Stomach (tissue), 9 donors: ENCODE data around the gene PDE9A. TPM values are rescaled to one million over a fixed set of nuclear protein-coding genes. Genes with fewer than 3 reads are reported as not detected.
"Not testable (repeated sequence)": the region's sequence is repeated elsewhere in the genome, so short reads cannot be mapped to it uniquely, and the experiment has no call there.

Source experiments
- DNase-seq, 2 donors: peaks; one replicate each; pipeline versions ENCODE4 v3.0.0 to v3.0.0-alpha.2; 2013 to 2019
- H3K27ac ChIP-seq, 5 donors: fragments of 200-600 bp in 4 of 5; sonication (generic) in 4 of 5; one replicate each; pipeline ENCODE4 v1.5.1; 2013 to 2019; ENCODE audit warnings: mild to moderate bottlenecking in 1 of 5, moderate library complexity in 1 of 5
- H3K27me3 ChIP-seq, 3 donors: fragments of 200-600 bp; sonication (generic); one replicate each; pipeline ENCODE4 v1.5.1; 2017 to 2019; ENCODE audit warnings: mixed run types in 1 of 3
- H3K36me3 ChIP-seq, 4 donors: fragments of 200-600 bp; sonication (generic); 1 replicate in 3 of 4; 2 replicates in 1 of 4; pipeline ENCODE4 v1.5.1; 2016 to 2019
- H3K4me1 ChIP-seq, 4 donors: fragments of 200-600 bp; sonication (generic); one replicate each; pipeline ENCODE4 v1.5.1; 2016 to 2019
- H3K4me3 ChIP-seq, 4 donors: fragments of 200-600 bp; sonication (generic) in 3 of 4; one replicate each; pipeline ENCODE4 v1.5.1; 2016 to 2019; ENCODE audit warnings: mild to moderate bottlenecking in 1 of 4
- H3K9me3 ChIP-seq, 4 donors: fragments of 200-600 bp; sonication (generic); one replicate each; pipeline ENCODE4 v1.5.1; 2016 to 2019
- EP300 ChIP-seq: sonication (generic); formaldehyde crosslinking; IDR thresholded peaks from one replicate; pipeline ENCODE4 v1.6.1; 2017; ENCODE audit warnings: antibody characterized with exemption
- POLR2A ChIP-seq, 4 donors: fragments of 450-650 bp; IDR thresholded peaks; one replicate each; pipeline ENCODE4 v1.6.1; 2016; ENCODE audit warnings: antibody characterized with exemption in 4 of 4, control low read depth in 2 of 4, mild to moderate bottlenecking in 1 of 4, moderate library complexity in 1 of 4
- POLR2AphosphoS5 ChIP-seq, 3 donors: sonication (generic); formaldehyde crosslinking; IDR thresholded peaks; one replicate each; pipeline ENCODE4 v1.6.1; 2016; ENCODE audit warnings: antibody characterized with exemption in 3 of 3
- WGBS, 5 donors: extraction: QIAGEN DNeasy Blood & Tissue Kit in 3 of 5; methylation state at CpG; one replicate each; pipeline versions ENCODE4 v1.1.5 to v1.1.7; 2013 to 2018; 5-methylcytosine and 5-hydroxymethylcytosine counted together
- intact Hi-C: fragments of 100-400 bp; cut with DNase I; formaldehyde crosslinking; loops from one replicate; pipeline ENCODE4 v1.15.1; 2023; ENCODE audit warnings: low total_unique reads
- polyA plus RNA-seq, 3 donors: library from polyadenylated mRNA; stranded (reverse); fragments of 200-250 nt; gene quantifications; one replicate each; pipeline ENCODE4 v1.2.3, GENCODE V29; 2013
- total RNA-seq, 5 donors: library from RNA; depleted of rRNA; stranded (reverse); fragments of >200 nt; gene quantifications; one replicate each; pipeline versions ENCODE4 v1.1.0 to v1.2.3, GENCODE V29; 2014 to 2016
- TF ChIP-seq, protein P1 (sequence below), 7 experiments: fragments of 450-650 bp in 4 of 7; fragments of 200-600 bp in 3 of 7; sonication (generic) in 3 of 7; IDR thresholded peaks; one replicate each; pipeline ENCODE4 v1.5.1; 2016 to 2019; ENCODE audit warnings: antibody characterized with exemption in 7 of 7, control low read depth in 2 of 7, mild to moderate bottlenecking in 1 of 7
- donor health status: healthy with polysubstance abuse.
- donor health status: Bipolar disorder and iron deficiency.
- donor health status: healthy.

PDE9A gene
- total and polyA plus RNA-seq, 8 donors: 6.4 to 77.1 (median 11.9) TPM

DNA sequence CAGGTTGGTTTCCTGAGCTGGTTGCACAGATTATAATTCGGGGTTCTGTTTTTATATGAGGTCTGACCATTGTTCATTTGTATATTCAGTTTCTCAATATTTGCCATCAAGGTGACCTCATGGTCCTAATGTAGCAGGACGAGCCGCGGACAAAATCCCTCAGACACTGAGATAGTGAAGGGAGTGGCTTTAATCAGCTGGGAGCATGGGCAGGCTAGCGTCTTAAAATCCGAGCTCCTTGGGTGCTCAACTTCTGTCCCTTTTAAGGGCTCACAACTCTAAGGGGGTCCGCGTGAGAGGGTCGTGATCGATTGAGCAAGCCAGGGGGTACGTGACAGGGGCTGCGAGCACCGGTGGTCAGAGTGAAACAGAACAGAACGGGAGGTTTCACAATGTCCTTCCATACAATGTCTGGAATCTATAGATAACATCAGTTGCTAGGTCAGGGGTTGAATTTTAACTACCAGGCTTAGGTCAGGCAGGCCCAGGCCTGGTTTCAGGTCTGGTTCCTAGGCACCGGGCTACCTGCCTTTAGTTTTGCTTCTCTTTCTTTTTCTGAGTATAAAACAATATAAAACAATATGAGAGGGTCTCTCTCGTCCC, 154.0 kb downstream of the PDE9A start:
- peak in 1 of 3 donors; percentile 11 for TF ChIP-seq POLR2AphosphoS5 (IDR thresholded peaks at IDR 0.05)
- H3K27ac ChIP-seq, H3K4me3 ChIP-seq, H3K36me3 ChIP-seq, DNase-seq, intact Hi-C loops, H3K9me3 ChIP-seq: not testable (repeated sequence)
- H3K4me1 ChIP-seq: peaks cover 0 to 17% (median 7%) of the 10 kb centered on the region in 4 donors
- peaks cover 0 to 27% (median 0%) of the 10 kb centered on the region in 3 donors for H3K27me3 ChIP-seq
- WGBS, 5 donors: 47 to 65% (median 57%) methylated on average over 15 to 16 of the region's 16 CpGs

DNA sequence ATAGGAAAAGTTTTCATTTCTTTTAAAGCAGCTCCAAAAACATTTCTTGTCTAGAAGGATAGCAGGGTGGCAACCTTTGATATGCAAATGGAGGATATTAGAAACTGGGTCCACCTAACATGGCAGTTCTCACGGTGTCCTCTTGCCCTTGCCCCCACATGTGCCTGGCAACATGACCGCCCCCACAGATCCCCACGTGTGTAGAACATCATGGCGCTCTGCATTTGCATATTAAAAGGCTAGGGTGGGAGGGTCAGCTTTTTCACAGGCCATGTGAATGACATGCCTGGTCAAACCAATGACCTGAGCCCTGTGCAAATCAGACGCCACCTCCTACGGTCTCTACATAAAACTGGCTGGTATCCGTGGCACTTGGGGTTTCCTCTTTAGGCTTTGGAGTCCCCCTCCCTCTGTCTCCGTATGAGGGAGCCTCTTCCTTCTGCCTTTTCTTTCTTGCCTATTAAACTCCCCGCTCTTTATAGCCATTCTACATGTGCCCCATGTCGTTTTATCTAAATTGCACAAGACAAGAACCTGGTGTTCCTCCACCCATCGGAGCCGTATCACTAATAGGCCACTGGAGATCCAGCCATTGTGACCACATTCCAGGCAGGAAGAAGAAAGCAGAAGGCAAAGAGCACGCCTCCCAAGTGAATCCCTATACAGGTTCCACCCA, 154.7 kb downstream of the PDE9A start:
- WGBS, 5 donors: 85 to 87% (median 85%) methylated on average over 13 of the region's 13 CpGs

DNA sequence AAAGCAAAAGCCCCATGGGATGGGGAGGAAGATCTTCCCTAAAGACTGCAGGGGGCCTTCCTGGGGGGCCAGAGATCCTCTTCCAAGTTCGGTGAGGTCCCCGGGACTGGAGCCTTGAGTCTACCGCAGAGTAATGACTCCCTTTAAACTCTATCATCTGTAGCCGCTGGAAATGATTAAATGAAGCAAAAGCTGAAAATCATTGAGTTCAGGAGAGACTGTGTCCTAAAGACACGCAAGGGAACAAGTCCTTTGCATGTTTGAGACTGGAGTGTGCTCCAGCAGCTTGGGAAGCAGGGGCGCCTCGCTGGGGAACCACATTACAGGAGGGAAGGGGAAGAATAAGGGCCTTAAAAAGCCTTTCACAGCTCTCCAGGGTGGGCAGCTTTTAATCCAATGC, 155.8 kb downstream of the PDE9A start:
- intact Hi-C loops: no loop called here
- no peaks in the 10 kb centered on the region for H3K9me3 ChIP-seq
- TF ChIP-seq EP300 (no peak), POLR2A (IDR thresholded peaks at IDR 0.05) (no peak), POLR2AphosphoS5 (IDR thresholded peaks at IDR 0.05) (no peak)
- TF ChIP-seq, protein P1, sequence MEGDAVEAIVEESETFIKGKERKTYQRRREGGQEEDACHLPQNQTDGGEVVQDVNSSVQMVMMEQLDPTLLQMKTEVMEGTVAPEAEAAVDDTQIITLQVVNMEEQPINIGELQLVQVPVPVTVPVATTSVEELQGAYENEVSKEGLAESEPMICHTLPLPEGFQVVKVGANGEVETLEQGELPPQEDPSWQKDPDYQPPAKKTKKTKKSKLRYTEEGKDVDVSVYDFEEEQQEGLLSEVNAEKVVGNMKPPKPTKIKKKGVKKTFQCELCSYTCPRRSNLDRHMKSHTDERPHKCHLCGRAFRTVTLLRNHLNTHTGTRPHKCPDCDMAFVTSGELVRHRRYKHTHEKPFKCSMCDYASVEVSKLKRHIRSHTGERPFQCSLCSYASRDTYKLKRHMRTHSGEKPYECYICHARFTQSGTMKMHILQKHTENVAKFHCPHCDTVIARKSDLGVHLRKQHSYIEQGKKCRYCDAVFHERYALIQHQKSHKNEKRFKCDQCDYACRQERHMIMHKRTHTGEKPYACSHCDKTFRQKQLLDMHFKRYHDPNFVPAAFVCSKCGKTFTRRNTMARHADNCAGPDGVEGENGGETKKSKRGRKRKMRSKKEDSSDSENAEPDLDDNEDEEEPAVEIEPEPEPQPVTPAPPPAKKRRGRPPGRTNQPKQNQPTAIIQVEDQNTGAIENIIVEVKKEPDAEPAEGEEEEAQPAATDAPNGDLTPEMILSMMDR (IDR thresholded peaks at IDR 0.05): no peak
- H3K27me3 ChIP-seq: peaks cover 0 to 27% (median 0%) of the 10 kb centered on the region in 3 donors
- DNase-seq: no peak
- no peak overlapping the region for H3K27ac ChIP-seq
- peaks cover 0 to 17% (median 7%) of the 10 kb centered on the region in 4 donors for H3K4me1 ChIP-seq
- no peak overlapping the region for H3K4me3 ChIP-seq
- H3K36me3 ChIP-seq: no peaks in the 10 kb centered on the region
- WGBS, 5 donors: 79 to 93% (median 88%) methylated on average over 7 of the region's 7 CpGs

More for the DNA sequence above, 154.7 kb downstream of the PDE9A start:
- Histone ChIP-seq H3K4me1 (peaks cover 0 to 17% (median 7%) of the 10 kb centered on the region in 4 donors), H3K36me3 (no peaks in the 10 kb centered on the region), H3K9me3 (no peaks in the 10 kb centered on the region), H3K27ac (no peak overlapping the region), H3K27me3 (peaks cover 0 to 27% (median 0%) of the 10 kb centered on the region in 3 donors), H3K4me3 (no peak overlapping the region)
- no peak for DNase-seq
- TF ChIP-seq EP300: no peak
- TF ChIP-seq POLR2AphosphoS5 (IDR thresholded peaks at IDR 0.05): no peak
- no peak for TF ChIP-seq POLR2A (IDR thresholded peaks at IDR 0.05)
- TF ChIP-seq, protein P1 (IDR thresholded peaks at IDR 0.05): no peak
- intact Hi-C loops: no loop called here

DNA sequence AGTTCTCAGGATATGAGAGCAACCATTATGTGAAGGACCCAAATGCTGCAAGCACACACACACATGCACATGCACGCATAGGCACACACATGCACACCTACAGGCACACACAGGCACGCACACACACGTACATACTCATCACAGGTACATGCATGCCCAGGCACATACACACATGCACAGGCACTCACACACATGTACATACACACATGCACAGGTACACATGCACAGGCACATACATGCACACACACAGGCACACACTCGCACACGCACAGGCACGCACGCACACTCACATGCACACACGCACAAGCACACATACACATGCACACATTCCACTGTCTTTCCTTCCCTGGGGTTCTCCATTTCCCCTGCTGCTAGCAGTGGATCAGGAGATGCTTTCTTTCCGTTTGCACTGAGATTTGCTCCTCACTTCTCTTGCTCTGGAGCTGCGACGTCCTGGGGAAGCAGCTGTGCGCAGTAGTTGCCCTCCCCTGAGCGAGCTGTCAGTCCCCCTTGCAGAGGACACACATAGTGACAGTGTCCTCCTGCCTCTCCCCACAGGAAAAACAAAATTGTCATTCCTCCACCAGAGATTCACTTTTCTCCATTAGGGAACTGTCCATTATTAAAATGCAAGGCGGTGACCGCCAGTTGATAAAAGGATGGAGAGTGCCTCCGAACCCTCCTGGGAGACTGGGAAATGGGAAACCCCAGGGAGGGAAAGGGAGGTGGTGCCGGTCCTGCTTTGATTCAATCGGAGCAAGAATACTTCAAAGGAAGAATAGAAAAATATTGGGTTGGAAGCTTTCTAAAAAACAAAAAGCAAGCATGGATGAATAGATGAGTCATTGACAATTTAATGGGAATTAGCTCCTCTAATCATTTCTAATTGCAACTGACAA, 156.4 kb downstream of the PDE9A start:
- Histone ChIP-seq H3K4me3 (no peak overlapping the region), H3K9me3 (no peaks in the 10 kb centered on the region), H3K4me1 (peaks cover 0 to 17% (median 7%) of the 10 kb centered on the region in 4 donors), H3K27ac (no peak overlapping the region), H3K36me3 (no peaks in the 10 kb centered on the region), H3K27me3 (peaks cover 0 to 27% (median 0%) of the 10 kb centered on the region in 3 donors)
- TF ChIP-seq POLR2AphosphoS5 (IDR thresholded peaks at IDR 0.05) (no peak), POLR2A (IDR thresholded peaks at IDR 0.05) (no peak), EP300 (no peak)
- TF ChIP-seq, protein P1 (IDR thresholded peaks at IDR 0.05): no peak
- intact Hi-C loops: loop anchor here (10.0 kb wide), 1 partner anchor 215 kb away; no protein-coding TSS in a partner anchor
- DNase-seq: no peak
- whole genome bisulfite sequencing, 5 donors: 74 to 89% (median 85%) methylated on average over 17 to 18 of the region's 18 CpGs
